ENCODE data around the gene NR3C2.

- TF ChIP-seq EZH2 (IDR thresholded peaks at IDR 0.05; ENCODE audit: low read depth) (no peak), CTCF (conservative IDR thresholded peaks at IDR 0.05) (no peak)
Measured at GRCh38 chr4:148226341-148226740, 215.9 kb downstream of the NR3C2 start.

All from PC-9 (cell line).